ENCODE measurements around the gene NMRK1.

NMRK1 gene

GRCh38 chr9:75087824-75088645 is at the start of gene NMRK1, which contains the start of gene OSTF1:
NMRK1 (minus strand) TSS chr9:75088155; CDS start chr9:75083115, 5,040 bp downstream.
OSTF1 (plus strand) TSS chr9:75088514; CDS start chr9:75088693, 179 bp downstream.
- peak; percentile 89 to 95 for DNase-seq

GRCh38 chr9:75134495-75134894 is 46.5 kb upstream of the NMRK1 start:
- DNase-seq = no peak

GRCh38 chr9:75133396-75133795 is 45.4 kb upstream of the NMRK1 start:
- no peak for DNase-seq

GRCh38 chr9:75132244-75132643 is 44.3 kb upstream of the NMRK1 start:
- DNase-seq = no peak

- no peak for DNase-seq
These were observed 43.7 kb upstream of the NMRK1 start for GRCh38 chr9:75131700-75132099.

- DNase-seq = no peak
These were observed 42.8 kb upstream of the NMRK1 start for GRCh38 chr9:75130621-75131230.

- DNase-seq = no peak
These were observed 42.2 kb upstream of the NMRK1 start for GRCh38 chr9:75130172-75130571.

- no peak for DNase-seq
These were observed 40.6 kb upstream of the NMRK1 start for GRCh38 chr9:75128535-75128934.

GRCh38 chr9:75123696-75124095 is 35.7 kb upstream of the NMRK1 start:
- DNase-seq = no peak

- no peak for DNase-seq
These were observed 34.1 kb upstream of the NMRK1 start for GRCh38 chr9:75121914-75122558.

- DNase-seq = no peak
These were observed 32.7 kb upstream of the NMRK1 start for GRCh38 chr9:75120686-75121085.

- no peak for DNase-seq
These were observed 29.6 kb upstream of the NMRK1 start for GRCh38 chr9:75117564-75117963.

GRCh38 chr9:75116306-75116705 is 28.4 kb upstream of the NMRK1 start:
- DNase-seq = no peak

GRCh38 chr9:75112789-75113188 is 24.8 kb upstream of the NMRK1 start:
- DNase-seq = no peak

GRCh38 chr9:75111019-75111622 is 23.2 kb upstream of the NMRK1 start:
- DNase-seq = no peak

GRCh38 chr9:75109210-75109839 is 21.4 kb upstream of the NMRK1 start:
- no peak for DNase-seq

- no peak for DNase-seq
These were observed 20.6 kb upstream of the NMRK1 start for GRCh38 chr9:75108571-75108970.

GRCh38 chr9:75106857-75107256 is 18.9 kb upstream of the NMRK1 start:
- no peak for DNase-seq

- DNase-seq = no peak
These were observed 17.9 kb upstream of the NMRK1 start for GRCh38 chr9:75105841-75106240.

GRCh38 chr9:75105019-75105540 is 17.1 kb upstream of the NMRK1 start:
- DNase-seq = no peak

GRCh38 chr9:75104607-75105006 is 16.7 kb upstream of the NMRK1 start:
- no peak for DNase-seq

GRCh38 chr9:75102177-75102790 is 14.3 kb upstream of the NMRK1 start:
- DNase-seq = no peak
